Panc1 (cell line): Measurements from ENCODE around the gene TTC23. TPM values are rescaled to one million over a fixed set of nuclear protein-coding genes. Genes with fewer than 3 reads are reported as not detected.
A peak's percentile ranks its signal among the peaks of the same experiment; 100 is the strongest.

Experiments used
- ATAC-seq: fragments of 200-7000 bp; cut with Tn5 transposase; 2 replicates; pipeline ENCODE4 v1.9.1; 2020; ENCODE audit warnings: mild to moderate bottlenecking, moderate library complexity
- BruUV-seq: library from RNA; stranded (reverse); fragments of 400-500 nt; replicated peaks from 2 replicates; lab custom pipeline; 2021; lab: Mats Ljungman, UMichigan
- CTCF ChIA-PET: fragments of 300-600 bp; sonication (Branson Sonifier 250); formaldehyde crosslinking; loops from one replicate; lab custom pipeline; 2022; ENCODE audit warnings: antibody characterized with exemption; lab: Charles Lee
- POLR2A ChIA-PET: fragments of 300-600 bp; sonication (Branson Sonifier 250); formaldehyde crosslinking; loops from one replicate; lab custom pipeline; 2022; ENCODE audit warnings: antibody characterized with exemption; lab: Charles Lee
- DNase-seq: peaks from one replicate; pipeline ENCODE4 v3.0.0-alpha.2; 2010; ENCODE audit warnings: low read depth, low spot score
- H3K27ac ChIP-seq: 2 replicates; pipeline ENCODE4 v1.5.1; 2011; ENCODE audit warnings: mild to moderate bottlenecking, low read length, inconsistent platforms
- H3K27me3 ChIP-seq: fragments of 200-500 bp; sonication (Bioruptor generic); 2 replicates; pipeline ENCODE4 v1.6.0; 2014; ENCODE audit warnings: low read length, inconsistent platforms; ENCODE audit not compliant: control insufficient read depth, insufficient read depth
- H3K36me3 ChIP-seq: fragments of 200-500 bp; sonication (Bioruptor generic); 2 replicates; pipeline ENCODE4 v1.5.1; 2014; ENCODE audit warnings: inconsistent platforms, mild to moderate bottlenecking, low read length, moderate library complexity; ENCODE audit not compliant: control insufficient read depth, insufficient read depth
- H3K4me1 ChIP-seq: 2 replicates; pipeline ENCODE4 v1.5.1; 2011; ENCODE audit warnings: inconsistent platforms, mild to moderate bottlenecking, low read length, moderate library complexity; ENCODE audit not compliant: control insufficient read depth, insufficient read depth
- H3K4me3 ChIP-seq, 2 experiments: 2 replicates each; pipeline ENCODE4 v1.5.1; 2011 to 2012; ENCODE audit warnings: low read depth in 2 of 2, low read length in 2 of 2, mild to moderate bottlenecking in 2 of 2, inconsistent platforms in 1 of 2, moderate library complexity in 1 of 2
- H3K9me3 ChIP-seq: fragments of 200-500 bp; sonication (Bioruptor generic); 2 replicates; pipeline ENCODE4 v1.5.1; 2014; ENCODE audit warnings: low read depth, mild to moderate bottlenecking, inconsistent platforms, low read length, moderate library complexity; ENCODE audit not compliant: control insufficient read depth, insufficient read depth
- POLR2AphosphoS5 ChIP-seq: IDR thresholded peaks from 2 replicates; pipeline ENCODE4 v1.6.1; 2012; ENCODE audit warnings: mild to moderate bottlenecking, low read depth, low read length, moderate library complexity
- SIN3A ChIP-seq: IDR thresholded peaks from 2 replicates; pipeline ENCODE4 v1.6.1; 2012; ENCODE audit warnings: low read depth, mild to moderate bottlenecking, low read length, moderate library complexity, borderline replicate concordance; ENCODE audit not compliant: insufficient read depth
- TCF7L2 ChIP-seq: IDR thresholded peaks from 2 replicates; pipeline ENCODE4 v1.6.1; 2011; ENCODE audit warnings: mild to moderate bottlenecking, low read depth, low read length, inconsistent platforms
- in situ Hi-C: cut with HindIII; loops from 2 replicates; pipeline ENCODE4 v1.10.0; 2016; ENCODE audit warnings: low sequenced_read_pairs, low pct_unique_long_range_greater_than_20kb
- intact Hi-C: fragments of 100-400 bp; cut with micrococcal nuclease; formaldehyde crosslinking; loops from one replicate; pipeline ENCODE4 v1.10.0; 2022; ENCODE audit not compliant: unreplicated experiment
- total RNA-seq: library from RNA; stranded (reverse); gene quantifications from one replicate; pipeline ENCODE4 v1.2.1, GENCODE V29; 2021; ENCODE audit not compliant: unreplicated experiment
- TF ChIP-seq, protein P1 (sequence below): fragments of 450-650 bp; IDR thresholded peaks from 2 replicates; pipeline ENCODE4 v1.5.1; 2017; ENCODE audit warnings: mild to moderate bottlenecking
- TF ChIP-seq, protein P2 (sequence below), 2 experiments: IDR thresholded peaks; 2 replicates each; pipeline ENCODE4 v1.6.1; 2011 to 2012; ENCODE audit warnings: low read depth in 2 of 2, control low read depth in 1 of 2, low read length in 1 of 2, mild to moderate bottlenecking in 1 of 2, moderate library complexity in 1 of 2; ENCODE audit not compliant: insufficient read depth in 1 of 2

The TTC23 gene
- total RNA-seq, 1 experiment from 2014 or later: 21.7 TPM

DNA sequence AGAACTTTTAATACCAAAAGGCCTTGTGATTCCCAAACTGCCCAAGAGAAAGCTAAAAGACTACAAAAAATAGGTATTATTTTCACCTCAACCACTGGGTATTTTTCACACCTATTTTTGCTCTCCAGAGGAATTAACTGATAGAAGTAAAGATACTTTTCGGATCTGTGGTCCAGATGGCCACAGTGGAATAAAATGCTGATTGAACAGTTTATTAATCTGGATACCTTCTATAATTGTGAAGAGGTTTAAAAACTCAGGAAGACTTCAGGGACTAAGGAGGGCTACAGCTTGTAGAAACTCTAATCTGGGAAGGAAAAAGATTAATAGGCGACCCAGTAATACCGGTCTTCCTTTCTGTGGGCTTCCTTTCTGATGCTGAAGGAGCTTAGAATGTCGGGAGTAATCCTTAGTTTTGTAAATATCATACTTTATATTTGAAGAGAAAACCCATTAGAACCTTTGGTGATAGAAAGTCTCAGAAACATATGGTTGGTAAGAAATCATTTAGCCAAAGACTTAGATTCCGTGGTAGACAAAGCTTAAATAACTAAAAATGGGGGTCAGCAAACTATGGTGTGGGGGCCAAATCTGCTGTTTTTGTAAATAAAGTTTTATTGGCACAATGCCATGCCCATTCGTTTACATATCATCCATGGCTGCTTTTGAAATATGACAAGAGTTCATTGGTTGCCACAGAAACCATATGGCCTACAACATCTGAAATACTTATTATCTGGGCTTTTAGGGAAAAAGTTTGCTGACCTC lies 47.8 kb downstream of the TTC23 start:
- ATAC-seq (no peak), DNase-seq (no peak)
- H3K36me3 ChIP-seq: no peaks in the 10 kb centered on the region
- H3K27ac ChIP-seq: peak overlapping the region; percentile 13; the same call in 1 of the 2 replicates
- H3K27me3 ChIP-seq: no peaks in the 10 kb centered on the region
- CTCF ChIA-PET: no interaction called here
- no TSS peak for BruUV-seq
- no peak for TF ChIP-seq TCF7L2
- TF ChIP-seq, protein P1, sequence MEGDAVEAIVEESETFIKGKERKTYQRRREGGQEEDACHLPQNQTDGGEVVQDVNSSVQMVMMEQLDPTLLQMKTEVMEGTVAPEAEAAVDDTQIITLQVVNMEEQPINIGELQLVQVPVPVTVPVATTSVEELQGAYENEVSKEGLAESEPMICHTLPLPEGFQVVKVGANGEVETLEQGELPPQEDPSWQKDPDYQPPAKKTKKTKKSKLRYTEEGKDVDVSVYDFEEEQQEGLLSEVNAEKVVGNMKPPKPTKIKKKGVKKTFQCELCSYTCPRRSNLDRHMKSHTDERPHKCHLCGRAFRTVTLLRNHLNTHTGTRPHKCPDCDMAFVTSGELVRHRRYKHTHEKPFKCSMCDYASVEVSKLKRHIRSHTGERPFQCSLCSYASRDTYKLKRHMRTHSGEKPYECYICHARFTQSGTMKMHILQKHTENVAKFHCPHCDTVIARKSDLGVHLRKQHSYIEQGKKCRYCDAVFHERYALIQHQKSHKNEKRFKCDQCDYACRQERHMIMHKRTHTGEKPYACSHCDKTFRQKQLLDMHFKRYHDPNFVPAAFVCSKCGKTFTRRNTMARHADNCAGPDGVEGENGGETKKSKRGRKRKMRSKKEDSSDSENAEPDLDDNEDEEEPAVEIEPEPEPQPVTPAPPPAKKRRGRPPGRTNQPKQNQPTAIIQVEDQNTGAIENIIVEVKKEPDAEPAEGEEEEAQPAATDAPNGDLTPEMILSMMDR: no peak
- TF ChIP-seq, protein P2, sequence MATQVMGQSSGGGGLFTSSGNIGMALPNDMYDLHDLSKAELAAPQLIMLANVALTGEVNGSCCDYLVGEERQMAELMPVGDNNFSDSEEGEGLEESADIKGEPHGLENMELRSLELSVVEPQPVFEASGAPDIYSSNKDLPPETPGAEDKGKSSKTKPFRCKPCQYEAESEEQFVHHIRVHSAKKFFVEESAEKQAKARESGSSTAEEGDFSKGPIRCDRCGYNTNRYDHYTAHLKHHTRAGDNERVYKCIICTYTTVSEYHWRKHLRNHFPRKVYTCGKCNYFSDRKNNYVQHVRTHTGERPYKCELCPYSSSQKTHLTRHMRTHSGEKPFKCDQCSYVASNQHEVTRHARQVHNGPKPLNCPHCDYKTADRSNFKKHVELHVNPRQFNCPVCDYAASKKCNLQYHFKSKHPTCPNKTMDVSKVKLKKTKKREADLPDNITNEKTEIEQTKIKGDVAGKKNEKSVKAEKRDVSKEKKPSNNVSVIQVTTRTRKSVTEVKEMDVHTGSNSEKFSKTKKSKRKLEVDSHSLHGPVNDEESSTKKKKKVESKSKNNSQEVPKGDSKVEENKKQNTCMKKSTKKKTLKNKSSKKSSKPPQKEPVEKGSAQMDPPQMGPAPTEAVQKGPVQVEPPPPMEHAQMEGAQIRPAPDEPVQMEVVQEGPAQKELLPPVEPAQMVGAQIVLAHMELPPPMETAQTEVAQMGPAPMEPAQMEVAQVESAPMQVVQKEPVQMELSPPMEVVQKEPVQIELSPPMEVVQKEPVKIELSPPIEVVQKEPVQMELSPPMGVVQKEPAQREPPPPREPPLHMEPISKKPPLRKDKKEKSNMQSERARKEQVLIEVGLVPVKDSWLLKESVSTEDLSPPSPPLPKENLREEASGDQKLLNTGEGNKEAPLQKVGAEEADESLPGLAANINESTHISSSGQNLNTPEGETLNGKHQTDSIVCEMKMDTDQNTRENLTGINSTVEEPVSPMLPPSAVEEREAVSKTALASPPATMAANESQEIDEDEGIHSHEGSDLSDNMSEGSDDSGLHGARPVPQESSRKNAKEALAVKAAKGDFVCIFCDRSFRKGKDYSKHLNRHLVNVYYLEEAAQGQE (IDR thresholded peaks at IDR 0.05; ENCODE audit: insufficient read depth in 1 of 2, low read depth in 2 of 2, low read length in 1 of 2): no peak
- TF ChIP-seq SIN3A: no peak
- no peak for TF ChIP-seq POLR2AphosphoS5
- peaks cover 8% of the 10 kb centered on the region; the same call in 1 of the 2 replicates for H3K4me1 ChIP-seq
- no peak overlapping the region for H3K4me3 ChIP-seq
- POLR2A ChIA-PET: no interaction called here
- in situ Hi-C loops (no loop called here), intact Hi-C loops (no loop called here)
- no peaks in the 10 kb centered on the region for H3K9me3 ChIP-seq

DNA sequence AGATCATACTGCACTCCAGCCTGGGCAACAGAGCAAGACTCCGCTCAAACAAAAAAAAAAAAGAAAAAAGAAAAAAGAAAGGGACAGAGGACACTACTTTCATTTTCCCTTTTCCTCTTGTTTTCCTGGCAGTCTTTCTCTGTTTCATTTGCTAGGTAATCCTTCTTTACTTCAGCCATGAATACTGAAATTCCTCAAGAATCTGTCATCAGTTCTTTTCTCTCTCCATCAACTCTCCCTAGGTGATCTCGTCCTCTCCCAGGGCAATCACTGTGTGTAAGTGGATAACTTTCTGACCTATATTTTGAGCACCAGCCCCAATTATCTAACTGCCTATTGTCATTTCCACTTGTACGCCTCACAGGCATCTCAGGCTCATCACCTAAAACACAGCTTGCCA lies 51.5 kb downstream of the TTC23 start:
- in situ Hi-C loops: no loop called here

More for the DNA sequence above, 51.5 kb downstream of the TTC23 start:
- no peak overlapping the region for H3K4me3 ChIP-seq
- H3K27me3 ChIP-seq: no peaks in the 10 kb centered on the region
- ATAC-seq (no peak), DNase-seq (no peak)
- TF ChIP-seq TCF7L2 (no peak), POLR2AphosphoS5 (no peak), SIN3A (no peak)
- TF ChIP-seq, protein P1: no peak
- TF ChIP-seq, protein P2 (IDR thresholded peaks at IDR 0.05; ENCODE audit: insufficient read depth in 1 of 2, low read depth in 2 of 2, low read length in 1 of 2): no peak
- POLR2A ChIA-PET: no interaction called here
- no peak overlapping the region for H3K27ac ChIP-seq
- intact Hi-C loops: no loop called here
- CTCF ChIA-PET: no interaction called here
- peaks cover 6% of the 10 kb centered on the region; the same call in 1 of the 2 replicates for H3K4me1 ChIP-seq
- H3K36me3 ChIP-seq: no peaks in the 10 kb centered on the region
- no peaks in the 10 kb centered on the region for H3K9me3 ChIP-seq
- BruUV-seq: no TSS peak
